GM23338 (cell line): Measurements from ENCODE around the gene AHCYL1. TPM values are rescaled to one million over a fixed set of nuclear protein-coding genes. Genes with fewer than 3 reads are reported as not detected.

Source experiments
- CREB1 ChIP-seq: fragments of 250-450 bp; sonication (Bioruptor Pico); IDR thresholded peaks from 2 replicates; pipeline ENCODE4 v1.5.0; 2020; ENCODE audit warnings: low read depth, mild to moderate bottlenecking, moderate library complexity
- CTCF ChIP-seq, 2 experiments: fragments of 200-600 bp in 1 of 2; sonication (generic) in 1 of 2; conservative IDR thresholded peaks; 2 replicates each; pipeline versions ENCODE4 v1.5.1 to v1.6.1; 2016 to 2017; ENCODE audit warnings: antibody characterized with exemption in 2 of 2, low read depth in 2 of 2, mild to moderate bottlenecking in 2 of 2, moderate library complexity in 1 of 2
- ETS1 ChIP-seq: IDR thresholded peaks from 2 replicates; pipeline ENCODE4 v1.6.1; 2016; ENCODE audit warnings: antibody characterized with exemption
- REST ChIP-seq: IDR thresholded peaks from one replicate; pipeline ENCODE4 v1.6.1; 2018; ENCODE audit warnings: antibody characterized with exemption; ENCODE audit not compliant: unreplicated experiment
- STAT1 ChIP-seq: IDR thresholded peaks from one replicate; pipeline ENCODE4 v1.6.1; 2016; ENCODE audit warnings: antibody characterized with exemption; ENCODE audit not compliant: unreplicated experiment
- ZNF462 ChIP-seq: fragments of 250-450 bp; sonication (Bioruptor Pico); IDR thresholded peaks from 2 replicates; pipeline ENCODE4 v1.5.0; 2020; ENCODE audit warnings: mild to moderate bottlenecking, moderate library complexity
- polyA plus RNA-seq: library from polyadenylated mRNA; unstranded; fragments of >200 nt; fragmentation: Nextera tagmentation; extraction: Ambion mirVana; gene quantifications from 2 replicates; pipeline ENCODE4 v1.2.1, GENCODE V29; 2016
- total RNA-seq: library from RNA; depleted of rRNA; stranded (reverse); fragments of >200 nt; shearing (Covaris generic); gene quantifications from 2 replicates; pipeline ENCODE4 v1.2.3, GENCODE V29; 2014

Gene AHCYL1
- total and polyA plus RNA-seq, 2 experiments from 2014 or later: 63.3 to 70.0 TPM

GRCh38 chr1:109997867-109998229 lies 13.3 kb downstream of the AHCYL1 start (continued):
- TF ChIP-seq ZNF462 (no peak), REST (no peak), ETS1 (no peak), CREB1 (CRISPR knock-in tag) (no peak), STAT1 (no peak), CTCF (conservative IDR thresholded peaks at IDR 0.05; ENCODE audit: low read depth in 2 of 2) (no peak)
